ENCODE results near the gene CCDC85C. TPM values are rescaled to one million over a fixed set of nuclear protein-coding genes. Genes with fewer than 3 reads are reported as not detected.

The CCDC85C gene
- total and polyA plus RNA-seq, 2 of the 8 experiments (the other 6 are each of a cell fraction or from before 2014, with no cell fraction given), result 16.8 to 35.8 TPM

- Histone ChIP-seq H3K4ac (replicated peaks; ENCODE audit: insufficient read length, low read depth, low read length) (no peak overlapping the region), H3K79me1 (ENCODE audit: low read depth, low read length) (peaks cover 27% of the 10 kb centered on the region), H3K27ac (ENCODE audit: low read depth, low read length) (no peak overlapping the region), H4K8ac (ENCODE audit: extremely low read depth, insufficient read depth, low read length) (no peak overlapping the region), H4K5ac (ENCODE audit: insufficient read length, low read depth, low read length) (no peak overlapping the region), H3K4me3 (ENCODE audit: extremely low read depth in 1 of 4, insufficient read depth in 2 of 4, low read depth in 3 of 4, low read length in 4 of 4) (no peak overlapping the region), H3K56ac (replicated peaks; ENCODE audit: insufficient read length, low read depth, low read length) (no peak overlapping the region), H3K27me3 (replicated peaks in 1 of 4; ENCODE audit: control insufficient read depth in 3 of 4, extremely low read depth in 1 of 4, insufficient read depth in 3 of 4, low read length in 3 of 4) (no peaks in the 10 kb centered on the region; a peak in 1 of 7 replicates), H2BK20ac (ENCODE audit: low read length) (no peak overlapping the region), H4K91ac (replicated peaks; ENCODE audit: insufficient read length, low read length) (no peak overlapping the region), H3K9me3 (ENCODE audit: insufficient read depth in 2 of 2, low read depth in 1 of 2, low read length in 1 of 2) (no peaks in the 10 kb centered on the region), H3K9ac (replicated peaks in 1 of 4; ENCODE audit: extremely low read depth in 1 of 4, low read depth in 3 of 4, low read length in 3 of 4) (no peak overlapping the region), H3K23me2 (ENCODE audit: low read depth, low read length) (no peaks in the 10 kb centered on the region), H2BK120ac (replicated peaks; ENCODE audit: low read depth, low read length) (no peak overlapping the region), H3K18ac (ENCODE audit: extremely low read depth, low read length) (no peak overlapping the region), H3K36me3 (ENCODE audit: control insufficient read depth in 2 of 4, insufficient read depth in 4 of 4, low read length in 3 of 4) (no peaks in the 10 kb centered on the region), H3K79me2 (ENCODE audit: control insufficient read depth in 1 of 2, insufficient read depth in 2 of 2, low read length in 2 of 2) (peaks cover 3 to 77% of the 10 kb centered on the region in 2 experiments; a peak in 2 of 4 replicates), H2BK5ac (ENCODE audit: low read depth, low read length) (no peak overlapping the region), H2AK5ac (ENCODE audit: low read depth, low read length) (no peak overlapping the region), H3K4me2 (ENCODE audit: insufficient read depth in 1 of 2, low read depth in 2 of 2, low read length in 2 of 2) (no peak overlapping the region), H2BK15ac (ENCODE audit: low read length) (no peak overlapping the region), H3K23ac (ENCODE audit: insufficient read length) (no peak overlapping the region), H3K4me1 (replicated peaks in 1 of 4; ENCODE audit: control insufficient read depth in 3 of 4, insufficient read depth in 4 of 4, low read length in 3 of 4) (peaks cover 0 to 24% (median 18%) of the 10 kb centered on the region in 4 experiments; a peak in 6 of 7 replicates), H2BK12ac (ENCODE audit: low read depth, low read length) (no peak overlapping the region), H3K14ac (ENCODE audit: insufficient read length) (no peak overlapping the region), H4K20me1 (replicated peaks in 1 of 2; ENCODE audit: control insufficient read depth in 1 of 2, insufficient read depth in 2 of 2, low read length in 2 of 2) (peaks cover 6 to 29% of the 10 kb centered on the region in 2 experiments), H2AFZ (ENCODE audit: low read length) (no peak overlapping the region)
- TF ChIP-seq ASH2L (IDR thresholded peaks at IDR 0.05; ENCODE audit: low read length), result no peak
- no peak for TF ChIP-seq SRF (IDR thresholded peaks at IDR 0.05; ENCODE audit: low read depth, low read length)
- no peak for TF ChIP-seq KDM4A (IDR thresholded peaks at IDR 0.05; ENCODE audit: low read depth, low read length, severe bottlenecking)
- no peak for TF ChIP-seq CHD1 (IDR thresholded peaks at IDR 0.05; ENCODE audit: low read depth, low read length)
- no peak for TF ChIP-seq SIN3A (conservative IDR thresholded peaks at IDR 0.05 in 1 of 2, IDR thresholded peaks at IDR 0.05 in 1 of 2; ENCODE audit: low read depth in 1 of 2, low read length in 2 of 2)
- no peak for TF ChIP-seq SAP30 (IDR thresholded peaks at IDR 0.05; ENCODE audit: insufficient read depth, insufficient replicate concordance, low read length)
- TF ChIP-seq BACH1 (IDR thresholded peaks at IDR 0.05; ENCODE audit: low read length), result no peak
- no peak for TF ChIP-seq HDAC6 (IDR thresholded peaks at IDR 0.05; ENCODE audit: low read depth, low read length)
- no peak for TF ChIP-seq CEBPB (IDR thresholded peaks at IDR 0.05; ENCODE audit: low read depth, low read length)
- ChIA-PET POLR2A (ENCODE audit: partially characterized antibody) (no interaction called here), CTCF (ENCODE audit: partially characterized antibody) (interaction anchor here (0.8 to 4.3 kb wide), 8 partner anchors 16 to 50 kb away, joined by 3 to 18 read pairs (median 4); no protein-coding TSS in a partner anchor)
- DNase-seq (ENCODE audit: low read depth in 1 of 2, low spot score in 2 of 2), result no peak
- WGBS, 2 experiments (ENCODE audit: extremely low coverage in 1 of 2, insufficient coverage in 1 of 2, insufficient read length in 1 of 2, insufficient replicate concordance in 2 of 2, low coverage in 1 of 2, low lambda C conversion rate in 2 of 2, missing lambda C conversion rate in 1 of 2), result 93% methylated on average over 7 of the region's 7 CpGs; no CpG with 5 or more reads in 1 of the 2 experiments
- FAIRE-seq, result no peak
Observed at GRCh38 chr14:99595524-99595923, 8.5 kb downstream of the CCDC85C start.

Measured in H1 (cell line).